ENCODE data around the gene CPXM2. TPM values are rescaled to one million over a fixed set of nuclear protein-coding genes. Genes with fewer than 3 reads are reported as not detected.

The CPXM2 gene
- polyA plus RNA-seq, 2 of the 4 experiments (the other 2 are of a cell fraction) = not detected

GRCh38 chr10:123879606-123880257, 11.9 kb downstream of the CPXM2 start (continued):
- TF ChIP-seq CTCF (IDR thresholded peaks at IDR 0.05) = no peak
- TF ChIP-seq HES2 (IDR thresholded peaks at IDR 0.05) = no peak

- CTCF ChIA-PET = no interaction called here
- TF ChIP-seq BCL3 (IDR thresholded peaks at IDR 0.05) (no peak), ZFP36 (IDR thresholded peaks at IDR 0.05; ENCODE audit: borderline replicate concordance, partially characterized antibody) (no peak), RARB (CRISPR knock-in tag; IDR thresholded peaks at IDR 0.05) (no peak), FOSL2 (IDR thresholded peaks at IDR 0.05) (no peak), FOSL2 (CRISPR knock-in tag; IDR thresholded peaks at IDR 0.05) (no peak), GATA3 (IDR thresholded peaks at IDR 0.05; ENCODE audit: borderline replicate concordance) (no peak), HOXA7 (CRISPR knock-in tag; IDR thresholded peaks at IDR 0.05) (no peak)
- H3K4me1 ChIP-seq = no peaks in the 10 kb centered on the region
- DNase-seq (ENCODE audit: low read depth in 1 of 2, low spot score in 1 of 2) (no peak), FAIRE-seq (no peak), ATAC-seq (no peak; a peak in 1 of 6 replicates)
- WGBS (ENCODE audit: missing lambda C conversion rate) = 22% methylated on average over 7 of the region's 7 CpGs
- no peak overlapping the region for H3K4me2 ChIP-seq
- no peak overlapping the region for H3K4me3 ChIP-seq
- POLR2A ChIA-PET = no interaction called here
- H3K27ac ChIP-seq = no peak overlapping the region
- no peaks in the 10 kb centered on the region for H3K9me3 ChIP-seq
Measured at GRCh38 chr10:123878666-123879303, 12.8 kb downstream of the CPXM2 start.

GRCh38 chr10:123870260-123870659, 21.3 kb downstream of the CPXM2 start:
- Histone ChIP-seq H3K4me3 (no peak overlapping the region), H3K4me1 (no peaks in the 10 kb centered on the region), H3K9me3 (0 out of 3 replicates have a peak, but pooled peaks cover 6% of the 10 kb centered on the region), H3K27ac (no peak overlapping the region), H3K4me2 (no peak overlapping the region)
- TF ChIP-seq ELK1 (IDR thresholded peaks at IDR 0.05; ENCODE audit: low read depth, low read length) = no peak
- no peak for TF ChIP-seq HMGXB4 (CRISPR knock-in tag; IDR thresholded peaks at IDR 0.05; ENCODE audit: borderline replicate concordance)
- TF ChIP-seq EHF (CRISPR knock-in tag; IDR thresholded peaks at IDR 0.05) = no peak
- no peak for TF ChIP-seq RNF2 (IDR thresholded peaks at IDR 0.05; ENCODE audit: borderline replicate concordance, low read depth)
- no peak for TF ChIP-seq ZC3H11A (IDR thresholded peaks at IDR 0.05)
- no peak for TF ChIP-seq KDM5A (IDR thresholded peaks at IDR 0.05)
- no peak for TF ChIP-seq FOXS1 (CRISPR knock-in tag; IDR thresholded peaks at IDR 0.05)
- no peak for TF ChIP-seq GATA3 (IDR thresholded peaks at IDR 0.05; ENCODE audit: borderline replicate concordance)
- TF ChIP-seq CEBPB (IDR thresholded peaks at IDR 0.05) = no peak
- DNase-seq (ENCODE audit: low read depth in 1 of 2, low spot score in 1 of 2) = no peak
- 19% methylated on average over 8 of the region's 8 CpGs for WGBS (ENCODE audit: missing lambda C conversion rate)
- ChIA-PET POLR2A (no interaction called here), CTCF (interaction anchor here (0.6 to 1.1 kb wide), 2 partner anchors 19 to 1694 kb away, joined by 3 read pairs; no protein-coding TSS in a partner anchor)
- no peak for ATAC-seq
- FAIRE-seq = no peak
